Epithelial cell of esophagus (primary cell): ENCODE results near the gene B9D1.

Experiments
- DNase-seq: peaks from one replicate; pipeline ENCODE4 v3.0.0; 2010; ENCODE audit warnings: low read depth
- H3K4me3 ChIP-seq: 2 replicates; pipeline ENCODE4 v1.5.1; 2011; ENCODE audit warnings: mild to moderate bottlenecking, low read length, control low read depth
- CTCF ChIP-seq: IDR thresholded peaks from 2 replicates; pipeline ENCODE4 v1.5.1; 2011; ENCODE audit warnings: low read depth, mild to moderate bottlenecking, low read length, control low read depth, inconsistent platforms; ENCODE audit not compliant: insufficient read depth; ENCODE audit errors: missing control alignments

The B9D1 gene

GRCh38 chr17:19401321-19402010 lies 38.9 kb upstream of the B9D1 start:
- TF ChIP-seq CTCF = no peak

GRCh38 chr17:19399750-19400450 lies 37.4 kb upstream of the B9D1 start:
- DNase-seq = no peak
- no peak for TF ChIP-seq CTCF
- no peak overlapping the region for H3K4me3 ChIP-seq

More at GRCh38 chr17:19401321-19402010, 38.9 kb upstream of the B9D1 start:
- no peak overlapping the region for H3K4me3 ChIP-seq
- DNase-seq = no peak

GRCh38 chr17:19398301-19399181 lies 36.0 kb upstream of the B9D1 start:
- no peak for TF ChIP-seq CTCF
- no peak overlapping the region for H3K4me3 ChIP-seq
- DNase-seq = peak; percentile 56

GRCh38 chr17:19397556-19398041 lies 35.1 kb upstream of the B9D1 start:
- no peak for TF ChIP-seq CTCF
- H3K4me3 ChIP-seq = no peak overlapping the region
- peak; percentile 20 for DNase-seq

- TF ChIP-seq CTCF = no peak
- DNase-seq = no peak
- no peak overlapping the region for H3K4me3 ChIP-seq
Measured at GRCh38 chr17:19392303-19392702, 29.8 kb upstream of the B9D1 start.

- TF ChIP-seq CTCF = no peak
- no peak for DNase-seq
Measured at GRCh38 chr17:19391432-19391831, 28.9 kb upstream of the B9D1 start.

More at GRCh38 chr17:19391432-19391831, 28.9 kb upstream of the B9D1 start:
- H3K4me3 ChIP-seq = no peak overlapping the region
